Measurements from ENCODE around the gene CCDC93. TPM values are rescaled to one million over a fixed set of nuclear protein-coding genes. Genes with fewer than 3 reads are reported as not detected.

CCDC93 gene
- total RNA-seq, 6 experiments from 2014 or later: 12.5 to 15.9 (median 14.6) TPM

GRCh38 chr2:117936871-117937428 is 76.9 kb downstream of the CCDC93 start:
- WGBS (ENCODE audit: insufficient coverage, low coverage, low lambda C conversion rate, missing lambda C conversion rate): 56% methylated on average over 2 of the region's 5 CpGs

DNA sequence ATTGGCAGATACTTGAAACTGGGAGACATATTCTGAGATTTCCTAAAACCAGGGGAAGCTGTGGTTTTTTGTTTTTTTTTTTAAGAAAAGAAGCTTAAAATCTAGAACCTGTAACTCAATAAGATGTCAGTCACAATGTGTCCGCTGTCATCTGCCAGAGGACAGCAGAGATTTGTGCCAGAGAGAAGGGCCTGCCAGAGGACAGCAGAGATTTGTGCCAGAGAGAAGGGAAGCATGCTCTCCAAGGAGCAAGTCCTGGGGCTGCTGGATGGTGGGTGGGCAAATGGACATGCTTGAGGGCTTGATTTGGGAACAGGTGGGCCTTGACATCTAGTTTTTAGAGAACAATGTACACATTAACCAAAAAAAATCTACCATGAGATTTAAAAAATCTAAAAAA is 77.9 kb downstream of the CCDC93 start:
- Histone ChIP-seq H3K9me3 (no peaks in the 10 kb centered on the region), H3K27ac (no peak overlapping the region), H3K36me3 (peaks cover 0 to 75% (median 33%) of the 10 kb centered on the region in 4 donors), H3K4me1 (no peaks in the 10 kb centered on the region), H3K4me3 (no peak overlapping the region), H3K27me3 (no peaks in the 10 kb centered on the region)
- ATAC-seq: no peak
- WGBS (ENCODE audit: insufficient coverage, low coverage, low lambda C conversion rate, missing lambda C conversion rate): 0% methylated on average over 1 of the region's 1 CpG
- no peak for TF ChIP-seq CTCF (IDR thresholded peaks at IDR 0.05)
- TF ChIP-seq POLR2A (IDR thresholded peaks at IDR 0.05): no peak
- intact Hi-C loops (cut with DNase I): no loop called here
- DNase-seq: no peak

More at GRCh38 chr2:117936871-117937428, 76.9 kb downstream of the CCDC93 start:
- no peak for DNase-seq
- ATAC-seq: no peak
- no peaks in the 10 kb centered on the region for H3K27me3 ChIP-seq
- TF ChIP-seq POLR2A (IDR thresholded peaks at IDR 0.05) (no peak), CTCF (IDR thresholded peaks at IDR 0.05) (no peak)
- intact Hi-C loops (cut with DNase I): no loop called here
- no peak overlapping the region for H3K27ac ChIP-seq
- H3K36me3 ChIP-seq: peaks cover 0 to 78% (median 35%) of the 10 kb centered on the region in 4 donors
- no peak overlapping the region for H3K4me3 ChIP-seq
- H3K9me3 ChIP-seq: no peaks in the 10 kb centered on the region
- H3K4me1 ChIP-seq: no peaks in the 10 kb centered on the region

DNA sequence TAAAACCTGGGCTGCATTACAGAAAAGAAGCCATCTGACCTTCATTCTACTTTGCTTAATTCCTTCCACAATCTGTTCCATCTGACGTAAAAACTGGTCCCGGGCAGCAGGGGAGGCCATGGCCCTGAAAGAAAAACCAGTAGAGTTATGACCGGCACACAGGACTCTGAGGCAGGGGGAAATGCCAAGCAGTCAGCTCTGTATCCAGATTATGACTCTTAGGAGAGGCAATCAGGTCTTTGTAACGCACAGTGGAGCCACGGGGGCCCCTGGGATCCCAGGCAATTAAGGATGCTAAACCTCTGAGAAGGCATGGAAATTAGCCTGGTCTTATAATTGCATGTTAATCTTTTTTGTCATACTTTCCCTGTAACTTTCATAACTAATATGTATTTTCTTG is 78.4 kb downstream of the CCDC93 start:
- intact Hi-C loops (cut with DNase I): no loop called here
- H3K36me3 ChIP-seq: peaks cover 0 to 75% (median 34%) of the 10 kb centered on the region in 4 donors
- 97% methylated on average over 4 of the region's 5 CpGs for WGBS (ENCODE audit: insufficient coverage, low coverage, low lambda C conversion rate, missing lambda C conversion rate)

DNA sequence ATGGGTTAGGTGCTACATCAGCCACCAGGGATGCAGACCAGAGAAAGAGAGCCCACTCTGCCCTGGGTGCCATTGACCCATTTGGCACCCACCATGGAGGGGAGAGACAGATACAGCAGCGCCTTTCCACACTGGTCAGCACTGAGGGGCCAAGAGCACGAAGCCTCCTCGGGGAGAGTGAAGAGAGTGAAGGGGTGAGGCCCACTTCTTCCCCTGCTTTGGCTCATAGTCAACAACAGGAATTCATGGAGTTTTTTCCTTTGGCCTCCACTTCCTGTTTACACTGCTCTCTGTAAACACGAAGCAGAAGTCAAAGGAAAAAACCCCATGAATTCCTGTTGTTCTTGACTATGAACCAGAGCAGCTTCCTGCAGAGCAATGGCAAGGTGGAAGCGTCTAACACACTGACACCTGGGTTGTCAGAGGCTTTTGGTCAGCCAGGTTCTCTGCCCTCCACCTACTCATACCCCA is 80.0 kb downstream of the CCDC93 start:
- DNase-seq: no peak

More for the DNA sequence above, 78.4 kb downstream of the CCDC93 start:
- ATAC-seq (no peak), DNase-seq (no peak)
- TF ChIP-seq CTCF (IDR thresholded peaks at IDR 0.05) (no peak), POLR2A (IDR thresholded peaks at IDR 0.05) (no peak)
- H3K4me1 ChIP-seq: no peaks in the 10 kb centered on the region
- H3K4me3 ChIP-seq: no peak overlapping the region
- H3K27ac ChIP-seq: no peak overlapping the region
- H3K27me3 ChIP-seq: no peaks in the 10 kb centered on the region
- H3K9me3 ChIP-seq: no peaks in the 10 kb centered on the region

More for the DNA sequence above, 80.0 kb downstream of the CCDC93 start:
- no peaks in the 10 kb centered on the region for H3K4me1 ChIP-seq
- H3K27me3 ChIP-seq: no peaks in the 10 kb centered on the region
- WGBS (ENCODE audit: insufficient coverage, low coverage, low lambda C conversion rate, missing lambda C conversion rate): 48% methylated on average over 5 of the region's 5 CpGs
- ATAC-seq: peak in 2 of 4 donors; percentile 28 to 39
- no peak overlapping the region for H3K4me3 ChIP-seq
- no peaks in the 10 kb centered on the region for H3K9me3 ChIP-seq
- TF ChIP-seq CTCF (IDR thresholded peaks at IDR 0.05) (no peak), POLR2A (IDR thresholded peaks at IDR 0.05) (no peak)
- peaks cover 0 to 72% (median 34%) of the 10 kb centered on the region in 4 donors for H3K36me3 ChIP-seq
- H3K27ac ChIP-seq: no peak overlapping the region
- intact Hi-C loops (cut with DNase I): no loop called here
